Measurements from ENCODE around the gene MAN1A1.

DNA sequence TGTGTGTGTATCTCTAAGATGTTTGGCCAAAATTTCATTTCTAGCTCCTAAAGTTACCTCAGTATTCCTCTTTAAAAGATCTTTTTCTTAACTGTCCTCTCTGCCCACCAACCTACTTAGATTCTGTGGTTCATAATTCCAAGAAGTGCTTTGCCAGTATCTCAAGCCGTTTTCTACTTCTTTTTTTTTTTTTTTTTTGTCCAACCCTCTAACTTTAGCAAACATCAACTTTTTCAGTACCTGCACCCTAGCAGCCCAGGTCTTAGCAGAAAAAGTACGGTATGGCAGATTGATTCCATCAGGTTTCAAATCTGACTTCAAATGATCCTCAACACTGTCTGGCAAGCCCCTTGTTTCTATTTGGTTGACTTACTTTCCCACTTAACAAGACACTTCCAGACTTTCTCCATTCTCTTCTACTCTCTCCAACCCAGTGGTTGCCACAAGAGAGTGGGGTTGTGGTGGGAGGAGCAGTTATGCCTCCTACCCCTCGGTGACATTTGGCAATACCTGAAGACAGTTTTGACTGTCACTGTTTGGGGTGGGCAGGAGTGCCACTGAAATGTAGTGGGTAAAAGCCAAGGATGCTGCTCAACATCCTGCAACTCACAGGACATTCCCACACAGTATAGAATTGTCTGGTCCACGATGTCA, 10.8 kb upstream of the MAN1A1 start:
- TF ChIP-seq, protein P1, sequence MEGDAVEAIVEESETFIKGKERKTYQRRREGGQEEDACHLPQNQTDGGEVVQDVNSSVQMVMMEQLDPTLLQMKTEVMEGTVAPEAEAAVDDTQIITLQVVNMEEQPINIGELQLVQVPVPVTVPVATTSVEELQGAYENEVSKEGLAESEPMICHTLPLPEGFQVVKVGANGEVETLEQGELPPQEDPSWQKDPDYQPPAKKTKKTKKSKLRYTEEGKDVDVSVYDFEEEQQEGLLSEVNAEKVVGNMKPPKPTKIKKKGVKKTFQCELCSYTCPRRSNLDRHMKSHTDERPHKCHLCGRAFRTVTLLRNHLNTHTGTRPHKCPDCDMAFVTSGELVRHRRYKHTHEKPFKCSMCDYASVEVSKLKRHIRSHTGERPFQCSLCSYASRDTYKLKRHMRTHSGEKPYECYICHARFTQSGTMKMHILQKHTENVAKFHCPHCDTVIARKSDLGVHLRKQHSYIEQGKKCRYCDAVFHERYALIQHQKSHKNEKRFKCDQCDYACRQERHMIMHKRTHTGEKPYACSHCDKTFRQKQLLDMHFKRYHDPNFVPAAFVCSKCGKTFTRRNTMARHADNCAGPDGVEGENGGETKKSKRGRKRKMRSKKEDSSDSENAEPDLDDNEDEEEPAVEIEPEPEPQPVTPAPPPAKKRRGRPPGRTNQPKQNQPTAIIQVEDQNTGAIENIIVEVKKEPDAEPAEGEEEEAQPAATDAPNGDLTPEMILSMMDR (IDR thresholded peaks at IDR 0.05): no peak
- no peak for TF ChIP-seq POLR2A (IDR thresholded peaks at IDR 0.05)
